Fibroblast of mammary gland (primary cell): ENCODE results near the gene IFITM1.
"Not testable (repeated sequence)": the region's sequence is repeated elsewhere in the genome, so short reads cannot be mapped to it uniquely, and the experiment has no call there.

Experiments used
- DNase-seq: peaks from one replicate; pipeline ENCODE4 v3.0.0-alpha.2; 2010; ENCODE audit warnings: low read depth
- H3K4me3 ChIP-seq: 2 replicates; pipeline ENCODE4 v1.5.1; 2011; ENCODE audit warnings: low read depth, mild to moderate bottlenecking, low read length, moderate library complexity; ENCODE audit not compliant: control insufficient read depth
- TF ChIP-seq, protein P1 (sequence below): conservative IDR thresholded peaks from 2 replicates; pipeline ENCODE4 v1.5.1; 2011; ENCODE audit warnings: low read depth, low read length, inconsistent platforms; ENCODE audit not compliant: control insufficient read depth, insufficient read depth

IFITM1 gene

DNA sequence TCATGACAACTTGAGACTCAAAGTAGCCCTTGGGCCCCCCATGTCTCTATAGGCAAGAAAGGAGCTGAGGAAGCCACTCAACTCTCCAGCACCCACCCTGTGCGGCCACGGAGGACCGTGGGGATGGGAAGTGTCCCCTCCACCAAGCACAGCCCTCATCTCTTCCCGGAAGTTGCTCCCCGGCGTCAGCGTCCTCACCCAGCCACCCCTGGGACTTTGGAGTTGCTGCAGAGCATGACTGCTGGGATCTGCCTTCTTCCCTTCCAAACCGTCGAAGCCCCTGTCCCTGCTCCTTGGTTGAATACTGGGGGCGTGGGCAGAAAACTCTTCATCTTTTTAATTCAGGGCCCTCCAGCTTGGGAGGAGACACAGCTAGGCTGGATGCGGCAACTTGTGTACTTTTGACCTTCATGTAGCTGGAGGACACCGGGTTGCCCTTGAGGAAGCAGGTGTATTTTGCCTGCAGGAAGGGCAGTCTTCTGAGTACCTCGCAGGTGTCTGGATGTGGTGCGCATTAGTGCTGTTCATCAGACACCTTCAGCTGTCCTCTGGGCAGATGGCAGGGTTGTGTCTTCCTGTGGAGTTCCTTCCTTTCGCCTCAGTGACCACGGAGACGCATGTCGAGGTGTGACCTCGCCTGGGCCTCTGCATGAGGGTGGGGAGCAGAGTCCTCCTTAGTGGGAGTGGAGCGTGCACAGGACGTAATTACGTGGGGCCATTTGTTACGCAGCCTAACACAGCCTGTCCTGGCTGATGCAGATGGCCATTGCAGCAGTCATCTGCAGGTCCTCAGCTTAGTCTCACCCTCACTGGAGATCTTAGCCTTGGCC is 19.0 kb downstream of the IFITM1 start:
- DNase-seq, result no peak
- TF ChIP-seq, protein P1, sequence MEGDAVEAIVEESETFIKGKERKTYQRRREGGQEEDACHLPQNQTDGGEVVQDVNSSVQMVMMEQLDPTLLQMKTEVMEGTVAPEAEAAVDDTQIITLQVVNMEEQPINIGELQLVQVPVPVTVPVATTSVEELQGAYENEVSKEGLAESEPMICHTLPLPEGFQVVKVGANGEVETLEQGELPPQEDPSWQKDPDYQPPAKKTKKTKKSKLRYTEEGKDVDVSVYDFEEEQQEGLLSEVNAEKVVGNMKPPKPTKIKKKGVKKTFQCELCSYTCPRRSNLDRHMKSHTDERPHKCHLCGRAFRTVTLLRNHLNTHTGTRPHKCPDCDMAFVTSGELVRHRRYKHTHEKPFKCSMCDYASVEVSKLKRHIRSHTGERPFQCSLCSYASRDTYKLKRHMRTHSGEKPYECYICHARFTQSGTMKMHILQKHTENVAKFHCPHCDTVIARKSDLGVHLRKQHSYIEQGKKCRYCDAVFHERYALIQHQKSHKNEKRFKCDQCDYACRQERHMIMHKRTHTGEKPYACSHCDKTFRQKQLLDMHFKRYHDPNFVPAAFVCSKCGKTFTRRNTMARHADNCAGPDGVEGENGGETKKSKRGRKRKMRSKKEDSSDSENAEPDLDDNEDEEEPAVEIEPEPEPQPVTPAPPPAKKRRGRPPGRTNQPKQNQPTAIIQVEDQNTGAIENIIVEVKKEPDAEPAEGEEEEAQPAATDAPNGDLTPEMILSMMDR, result no peak

DNA sequence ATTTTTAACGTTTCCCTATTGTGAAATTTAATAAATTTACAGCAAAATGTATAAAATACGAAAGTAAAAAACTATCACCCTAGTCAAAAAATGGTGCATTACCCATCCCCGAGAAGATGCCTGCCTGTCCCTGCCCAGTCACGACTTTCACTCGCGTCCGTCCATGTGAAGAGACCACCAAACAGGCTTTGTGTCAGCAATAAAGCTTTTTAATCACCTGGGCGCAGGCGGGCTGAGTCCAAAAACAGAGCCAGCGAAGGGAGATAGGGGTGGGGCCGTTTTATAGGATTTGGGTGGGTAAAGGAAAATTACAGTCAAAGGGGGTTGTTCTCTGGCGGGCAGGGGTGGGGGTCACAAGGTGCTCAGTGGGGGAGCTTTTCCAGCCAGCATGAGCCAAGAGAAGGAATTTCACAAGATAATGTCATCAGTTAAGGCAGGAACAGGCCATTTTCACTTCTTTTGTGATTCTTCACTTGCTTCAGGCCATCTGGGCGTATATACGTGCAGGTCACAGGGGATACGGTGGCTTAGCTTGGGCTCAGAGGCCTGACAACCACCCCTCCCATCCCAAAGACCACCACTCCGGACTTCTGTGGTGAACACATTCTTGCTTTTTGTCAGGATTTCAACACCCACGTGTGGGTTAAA is 19.9 kb downstream of the IFITM1 start:
- not testable (repeated sequence) for DNase-seq, H3K4me3 ChIP-seq

More for the DNA sequence above, 19.0 kb downstream of the IFITM1 start:
- no peak overlapping the region for H3K4me3 ChIP-seq

DNA sequence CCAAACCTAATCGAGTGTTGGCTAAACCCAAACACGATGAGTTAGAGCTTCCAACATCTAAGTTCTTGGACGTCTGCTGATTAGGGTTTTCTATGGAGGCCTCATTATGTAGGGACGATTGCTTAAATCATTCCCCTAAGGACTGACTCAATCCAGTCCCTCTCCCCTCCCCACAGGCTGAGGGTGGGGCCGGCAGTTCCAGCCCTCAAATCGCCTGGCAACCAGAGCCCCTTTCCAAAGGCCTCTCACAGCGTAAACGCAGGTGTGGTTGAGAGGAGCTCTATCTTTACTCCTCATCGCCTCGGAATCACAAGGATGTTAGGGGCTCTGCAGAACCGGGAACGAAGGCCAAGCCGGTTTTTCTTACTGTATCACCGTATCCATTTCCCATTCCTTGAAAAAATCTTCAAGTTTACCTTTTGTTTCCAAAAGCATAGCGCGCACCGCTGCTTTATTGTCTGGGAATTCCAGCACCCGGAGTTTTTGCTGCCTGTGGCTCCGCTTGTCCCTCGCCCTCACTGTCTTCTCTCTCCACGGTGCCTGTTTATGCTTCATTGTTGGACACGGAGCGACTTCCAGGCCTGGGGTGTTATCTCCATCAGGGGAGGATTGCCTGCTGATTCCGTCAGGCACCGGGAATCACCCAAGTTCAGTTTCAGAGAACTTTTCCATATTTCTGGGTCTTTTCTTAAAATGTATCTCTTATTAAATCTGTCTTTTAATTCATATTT is 20.6 kb downstream of the IFITM1 start:
- TF ChIP-seq, protein P1, result no peak
- peak; percentile 56 for DNase-seq
- no peak overlapping the region for H3K4me3 ChIP-seq

DNA sequence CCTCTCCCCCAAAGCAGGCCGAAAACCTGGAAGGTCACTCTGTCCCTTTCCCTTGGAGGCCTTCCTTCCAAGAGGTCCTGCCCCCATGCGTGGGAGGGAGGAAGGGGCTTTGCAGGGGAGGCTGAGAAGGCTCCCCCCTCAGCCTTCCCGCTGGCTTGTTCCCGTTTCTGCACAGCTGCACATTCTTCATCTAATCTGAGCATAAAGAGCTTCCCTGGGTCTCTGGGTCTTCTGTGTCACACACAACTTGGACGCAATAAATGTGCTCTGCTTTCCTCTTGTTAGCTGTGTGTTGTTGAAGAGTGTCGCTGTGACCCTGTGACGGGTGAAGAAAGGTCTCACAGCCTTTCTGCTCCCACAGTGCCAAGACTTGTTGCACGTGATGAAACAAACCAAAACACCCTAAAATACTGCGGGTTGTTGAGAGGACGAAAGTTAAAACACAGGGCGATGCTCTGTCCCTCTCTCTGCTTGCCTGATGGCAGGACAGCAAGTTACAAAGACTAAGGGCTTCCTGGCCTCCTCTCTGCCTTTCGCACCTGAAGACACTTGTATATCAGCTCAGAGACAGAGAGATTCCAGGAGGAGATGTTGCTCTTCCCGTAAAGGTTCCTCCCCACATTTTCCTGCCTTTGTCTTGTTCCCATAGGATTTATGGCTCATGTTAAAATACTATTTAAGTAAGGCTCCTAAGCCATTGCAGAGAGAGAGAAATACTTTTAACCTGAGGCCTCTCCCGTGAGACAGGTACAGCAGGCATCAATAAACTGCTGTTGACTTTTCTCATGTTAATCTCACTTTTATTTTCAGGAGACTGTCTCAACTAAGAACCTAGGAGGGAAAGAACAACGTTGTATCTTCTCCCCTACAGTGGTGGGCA is 22.2 kb downstream of the IFITM1 start:
- TF ChIP-seq, protein P1, result no peak
- no peak overlapping the region for H3K4me3 ChIP-seq
- no peak for DNase-seq

DNA sequence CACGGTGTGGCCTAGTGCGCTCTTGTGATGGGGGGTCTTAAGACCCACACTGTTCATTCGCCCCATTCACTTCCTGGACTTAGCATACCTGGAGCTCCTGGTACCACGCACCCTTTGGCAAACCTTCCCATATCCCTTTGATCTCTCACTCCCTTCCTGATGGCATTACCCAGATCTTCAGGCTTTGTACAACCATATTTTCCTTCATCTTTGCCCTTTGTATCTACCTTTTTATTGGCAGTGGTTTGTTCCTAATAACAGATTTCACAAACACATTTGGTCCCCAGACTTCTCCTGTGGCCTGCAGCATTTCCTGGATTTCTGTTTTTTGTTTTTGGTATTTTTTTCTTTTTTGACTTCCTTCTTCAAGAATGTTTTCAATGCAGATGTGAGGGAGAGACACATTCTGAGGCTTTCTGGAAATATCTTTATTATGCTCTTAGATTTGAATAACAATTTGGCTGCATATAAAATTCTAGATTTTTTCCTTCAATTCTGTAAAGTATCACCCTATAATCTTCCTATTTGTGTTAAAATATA is 22.9 kb downstream of the IFITM1 start:
- TF ChIP-seq, protein P1, result no peak
- no peak overlapping the region for H3K4me3 ChIP-seq
- DNase-seq, result no peak

DNA sequence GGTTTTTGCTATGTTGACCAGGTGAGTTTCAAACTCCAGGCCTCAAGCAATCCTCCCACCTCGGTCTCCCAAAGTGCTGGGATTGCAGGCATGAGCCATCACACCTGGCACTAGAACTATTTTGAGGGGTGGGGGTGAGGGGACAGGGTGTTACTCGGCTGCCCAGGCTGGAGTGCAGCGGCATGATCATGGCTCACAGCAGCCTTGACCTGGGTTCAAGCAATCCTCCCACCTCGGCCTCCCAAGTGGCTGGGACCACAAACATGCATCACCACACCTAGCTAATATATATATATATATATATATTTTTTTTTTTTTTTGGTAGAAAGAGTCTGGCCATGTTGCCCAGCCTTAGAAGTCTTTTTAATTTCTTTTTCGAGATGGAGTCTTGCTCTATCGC is 23.9 kb downstream of the IFITM1 start:
- no peak for DNase-seq
- H3K4me3 ChIP-seq, result no peak overlapping the region
- TF ChIP-seq, protein P1, result no peak
